GM23338 (cell line): Measurements from ENCODE around the gene PLD5.

ENCODE experiments used
- CTCF ChIP-seq, 2 experiments: fragments of 200-600 bp in 1 of 2; sonication (generic) in 1 of 2; conservative IDR thresholded peaks; 2 replicates each; pipeline versions ENCODE4 v1.5.1 to v1.6.1; 2016 to 2017; ENCODE audit warnings: antibody characterized with exemption in 2 of 2, low read depth in 2 of 2, mild to moderate bottlenecking in 2 of 2, moderate library complexity in 1 of 2
- ETS1 ChIP-seq: IDR thresholded peaks from 2 replicates; pipeline ENCODE4 v1.6.1; 2016; ENCODE audit warnings: antibody characterized with exemption
- EZH2 ChIP-seq: fragments of 200-600 bp; sonication (generic); IDR thresholded peaks from one replicate; pipeline ENCODE4 v1.8.0; 2017; ENCODE audit warnings: antibody characterized with exemption, mild to moderate bottlenecking, low read depth; ENCODE audit not compliant: unreplicated experiment
- POLR2AphosphoS5 ChIP-seq: IDR thresholded peaks from 2 replicates; pipeline ENCODE4 v1.6.1; 2016; ENCODE audit warnings: antibody characterized with exemption, low read depth
- REST ChIP-seq: IDR thresholded peaks from one replicate; pipeline ENCODE4 v1.6.1; 2018; ENCODE audit warnings: antibody characterized with exemption; ENCODE audit not compliant: unreplicated experiment
- STAT1 ChIP-seq: IDR thresholded peaks from one replicate; pipeline ENCODE4 v1.6.1; 2016; ENCODE audit warnings: antibody characterized with exemption; ENCODE audit not compliant: unreplicated experiment
- ZNF114 ChIP-seq: fragments of 250-450 bp; sonication (Bioruptor Pico); IDR thresholded peaks from 2 replicates; pipeline ENCODE4 v1.5.0; 2020; ENCODE audit warnings: mild to moderate bottlenecking, moderate library complexity
- ZNF462 ChIP-seq: fragments of 250-450 bp; sonication (Bioruptor Pico); IDR thresholded peaks from 2 replicates; pipeline ENCODE4 v1.5.0; 2020; ENCODE audit warnings: mild to moderate bottlenecking, moderate library complexity

GRCh38 chr1:242205622-242206489 is 318.6 kb downstream of the PLD5 start:
- no peak for TF ChIP-seq CTCF (conservative IDR thresholded peaks at IDR 0.05; ENCODE audit: low read depth in 2 of 2)
- no peak for TF ChIP-seq STAT1
- no peak for TF ChIP-seq REST
- TF ChIP-seq POLR2AphosphoS5, result no peak
- no peak for TF ChIP-seq EZH2
- no peak for TF ChIP-seq ETS1
- TF ChIP-seq ZNF462 (CRISPR knock-in tag), result no peak
- TF ChIP-seq ZNF114 (CRISPR knock-in tag), result no peak
